Mucosa of gallbladder (tissue), 1 donor: Measurements from ENCODE around the gene HLA-DMA. TPM values are rescaled to one million over a fixed set of nuclear protein-coding genes. Genes with fewer than 3 reads are reported as not detected.

ENCODE experiments used
- DNase-seq: peaks from one replicate; pipeline ENCODE4 v3.0.0-alpha.2; 2020; ENCODE audit warnings: low spot score
- total RNA-seq: library from RNA; stranded (reverse); gene quantifications from one replicate; pipeline ENCODE4 v1.2.1, GENCODE V29; 2021
- donor health status: DM: no; HTN: no; CAD: no.

The HLA-DMA gene
- 68.2 TPM for total RNA-seq

GRCh38 chr6:32952817-32953739 lies at the start of gene HLA-DMA:
TSS of gene HLA-DMA (minus strand) at chr6:32953097. CDS start at chr6:32953036, 61 bp downstream.
- DNase-seq: peak; percentile 95

GRCh38 chr6:33001685-33002084 lies 48.8 kb upstream of the HLA-DMA start:
- no peak for DNase-seq

GRCh38 chr6:33000055-33000454 lies 47.2 kb upstream of the HLA-DMA start:
- DNase-seq: no peak

- DNase-seq: no peak
Observed at GRCh38 chr6:32995448-32995847, 42.6 kb upstream of the HLA-DMA start.

GRCh38 chr6:32993363-32993973 lies 40.6 kb upstream of the HLA-DMA start:
- DNase-seq: no peak

- no peak for DNase-seq
Observed at GRCh38 chr6:32991972-32992371, 39.1 kb upstream of the HLA-DMA start.

- no peak for DNase-seq
Observed at GRCh38 chr6:32989368-32989767, 36.5 kb upstream of the HLA-DMA start.

GRCh38 chr6:32984622-32985389 lies 31.9 kb upstream of the HLA-DMA start:
- DNase-seq: peak; percentile 95

GRCh38 chr6:32983964-32984621 lies 31.2 kb upstream of the HLA-DMA start:
- no peak for DNase-seq

- DNase-seq: no peak
Observed at GRCh38 chr6:32983493-32983848, 30.6 kb upstream of the HLA-DMA start.

- DNase-seq: no peak
Observed at GRCh38 chr6:32982702-32983492, 30.0 kb upstream of the HLA-DMA start.

- no peak for DNase-seq
Observed at GRCh38 chr6:32982084-32982701, 29.3 kb upstream of the HLA-DMA start.

GRCh38 chr6:32980488-32981038 lies 27.7 kb upstream of the HLA-DMA start:
- DNase-seq: no peak

- no peak for DNase-seq
Observed at GRCh38 chr6:32979720-32980487, 27.0 kb upstream of the HLA-DMA start.

- no peak for DNase-seq
Observed at GRCh38 chr6:32977953-32978324, 25.0 kb upstream of the HLA-DMA start.

GRCh38 chr6:32977272-32977952 lies 24.5 kb upstream of the HLA-DMA start:
- DNase-seq: no peak

GRCh38 chr6:32976334-32977069 lies 23.6 kb upstream of the HLA-DMA start:
- DNase-seq: no peak

GRCh38 chr6:32975886-32976285 lies 23.0 kb upstream of the HLA-DMA start:
- DNase-seq: no peak
